Right lobe of liver (tissue), 4 donors: ENCODE results near the gene SMPDL3A.

Source experiments
- POLR2A ChIP-seq: fragments of 450-650 bp; IDR thresholded peaks from one replicate; pipeline ENCODE4 v1.6.1; 2017; ENCODE audit warnings: antibody characterized with exemption, mild to moderate bottlenecking
- TF ChIP-seq, protein P1 (sequence below), 4 donors: fragments of 200-600 bp in 3 of 4; fragments of 450-650 bp in 1 of 4; IDR thresholded peaks; one replicate each; pipeline versions ENCODE4 v1.5.1 to v1.8.0; 2016 to 2022; ENCODE audit warnings: antibody characterized with exemption in 4 of 4, mild to moderate bottlenecking in 2 of 4
- donor health status: DM: no; HTN: no; CAD: no.
- donor health status: DM: no; HTN: no; CAD: no.
- donor health status: DM: no; HTN: yes; CAD: no.

DNA sequence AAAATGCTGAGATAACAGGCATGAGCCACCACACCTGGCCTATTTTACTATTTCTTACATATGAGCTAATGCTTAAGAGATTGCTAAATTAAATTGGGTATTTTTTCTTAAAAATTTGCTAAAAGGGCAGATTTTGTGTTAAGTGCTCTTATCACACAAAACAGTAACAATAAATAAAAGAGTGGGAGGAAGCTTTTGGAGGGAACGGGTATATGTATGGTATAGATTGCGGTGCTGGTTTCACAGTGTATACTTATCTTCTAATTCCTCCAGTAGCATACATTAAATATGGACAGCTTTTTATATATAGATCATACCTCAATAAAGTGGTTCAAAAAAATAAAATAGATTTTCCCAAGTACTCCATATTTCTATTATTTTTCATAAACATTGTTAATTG lies 49.0 kb upstream of the SMPDL3A start:
- TF ChIP-seq, protein P1, sequence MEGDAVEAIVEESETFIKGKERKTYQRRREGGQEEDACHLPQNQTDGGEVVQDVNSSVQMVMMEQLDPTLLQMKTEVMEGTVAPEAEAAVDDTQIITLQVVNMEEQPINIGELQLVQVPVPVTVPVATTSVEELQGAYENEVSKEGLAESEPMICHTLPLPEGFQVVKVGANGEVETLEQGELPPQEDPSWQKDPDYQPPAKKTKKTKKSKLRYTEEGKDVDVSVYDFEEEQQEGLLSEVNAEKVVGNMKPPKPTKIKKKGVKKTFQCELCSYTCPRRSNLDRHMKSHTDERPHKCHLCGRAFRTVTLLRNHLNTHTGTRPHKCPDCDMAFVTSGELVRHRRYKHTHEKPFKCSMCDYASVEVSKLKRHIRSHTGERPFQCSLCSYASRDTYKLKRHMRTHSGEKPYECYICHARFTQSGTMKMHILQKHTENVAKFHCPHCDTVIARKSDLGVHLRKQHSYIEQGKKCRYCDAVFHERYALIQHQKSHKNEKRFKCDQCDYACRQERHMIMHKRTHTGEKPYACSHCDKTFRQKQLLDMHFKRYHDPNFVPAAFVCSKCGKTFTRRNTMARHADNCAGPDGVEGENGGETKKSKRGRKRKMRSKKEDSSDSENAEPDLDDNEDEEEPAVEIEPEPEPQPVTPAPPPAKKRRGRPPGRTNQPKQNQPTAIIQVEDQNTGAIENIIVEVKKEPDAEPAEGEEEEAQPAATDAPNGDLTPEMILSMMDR (IDR thresholded peaks at IDR 0.05) = no peak
- no peak for TF ChIP-seq POLR2A
